ENCODE results near the gene UTY.

The UTY gene

DNA sequence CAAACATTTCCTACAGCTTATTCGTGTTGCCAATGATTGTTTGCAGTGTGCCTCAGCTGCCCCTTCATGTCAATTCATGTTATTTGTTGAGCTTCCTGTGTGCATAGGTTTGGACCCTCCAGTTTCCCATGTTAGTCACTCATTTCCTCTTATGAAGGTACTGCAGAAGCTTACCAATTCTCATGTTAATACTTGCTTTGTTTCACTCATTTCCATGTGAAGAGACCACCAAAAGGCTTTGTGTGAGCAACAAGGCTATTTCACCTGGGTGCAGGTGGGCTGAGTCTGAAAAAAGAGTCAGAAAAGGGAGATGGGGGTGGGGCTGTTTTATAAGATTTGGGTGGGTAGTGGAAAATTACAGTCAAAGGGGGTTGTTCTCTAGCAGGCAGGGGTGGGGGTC is 274.6 kb downstream of the UTY start:
- no peak for TF ChIP-seq ZFX (IDR thresholded peaks at IDR 0.05)
- TF ChIP-seq, protein P1, sequence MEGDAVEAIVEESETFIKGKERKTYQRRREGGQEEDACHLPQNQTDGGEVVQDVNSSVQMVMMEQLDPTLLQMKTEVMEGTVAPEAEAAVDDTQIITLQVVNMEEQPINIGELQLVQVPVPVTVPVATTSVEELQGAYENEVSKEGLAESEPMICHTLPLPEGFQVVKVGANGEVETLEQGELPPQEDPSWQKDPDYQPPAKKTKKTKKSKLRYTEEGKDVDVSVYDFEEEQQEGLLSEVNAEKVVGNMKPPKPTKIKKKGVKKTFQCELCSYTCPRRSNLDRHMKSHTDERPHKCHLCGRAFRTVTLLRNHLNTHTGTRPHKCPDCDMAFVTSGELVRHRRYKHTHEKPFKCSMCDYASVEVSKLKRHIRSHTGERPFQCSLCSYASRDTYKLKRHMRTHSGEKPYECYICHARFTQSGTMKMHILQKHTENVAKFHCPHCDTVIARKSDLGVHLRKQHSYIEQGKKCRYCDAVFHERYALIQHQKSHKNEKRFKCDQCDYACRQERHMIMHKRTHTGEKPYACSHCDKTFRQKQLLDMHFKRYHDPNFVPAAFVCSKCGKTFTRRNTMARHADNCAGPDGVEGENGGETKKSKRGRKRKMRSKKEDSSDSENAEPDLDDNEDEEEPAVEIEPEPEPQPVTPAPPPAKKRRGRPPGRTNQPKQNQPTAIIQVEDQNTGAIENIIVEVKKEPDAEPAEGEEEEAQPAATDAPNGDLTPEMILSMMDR (conservative IDR thresholded peaks at IDR 0.05) = no peak
- no peak overlapping the region for H3K27ac ChIP-seq
